GM18499 (cell line): ENCODE measurements around the gene PSD2.
"Not testable (repeated sequence)": the region's sequence is repeated elsewhere in the genome, so short reads cannot be mapped to it uniquely, and the experiment has no call there.

ENCODE experiments used
- ATAC-seq: cut with Tn5 transposase; IDR thresholded peaks from one replicate; pipeline ENCODE4 v1.9.1; 2021; ENCODE audit warnings: moderate number of reproducible peaks; ENCODE audit not compliant: insufficient read depth, unreplicated experiment

PSD2 gene

GRCh38 chr5:139788294-139788910, 7.2 kb upstream of the PSD2 start:
- no peak for ATAC-seq

GRCh38 chr5:139789116-139789844, 6.3 kb upstream of the PSD2 start:
- ATAC-seq = no peak

- ATAC-seq = no peak
Measured at GRCh38 chr5:139789845-139790189, 5.8 kb upstream of the PSD2 start.

- no peak for ATAC-seq
Measured at GRCh38 chr5:139792218-139792617, 3.4 kb upstream of the PSD2 start.

- not testable (repeated sequence) for ATAC-seq
Measured at GRCh38 chr5:139792655-139793054, 3.0 kb upstream of the PSD2 start.

GRCh38 chr5:139794067-139794846, 1.4 kb upstream of the PSD2 start:
- ATAC-seq = no peak

- no peak for ATAC-seq
Measured at GRCh38 chr5:139796061-139796806, 626 bp downstream of the PSD2 start.

GRCh38 chr5:139797335-139797734, 1.7 kb downstream of the PSD2 start:
- ATAC-seq = no peak

- ATAC-seq = no peak
Measured at GRCh38 chr5:139797856-139798510, 2.4 kb downstream of the PSD2 start.

- ATAC-seq = no peak
Measured at GRCh38 chr5:139798883-139799282, 3.3 kb downstream of the PSD2 start.

- ATAC-seq = no peak
Measured at GRCh38 chr5:139799359-139799758, 3.8 kb downstream of the PSD2 start.

- no peak for ATAC-seq
Measured at GRCh38 chr5:139803978-139804377, 8.4 kb downstream of the PSD2 start.

- no peak for ATAC-seq
Measured at GRCh38 chr5:139804800-139805397, 9.3 kb downstream of the PSD2 start.

GRCh38 chr5:139805545-139805944, 9.9 kb downstream of the PSD2 start:
- ATAC-seq = no peak

- no peak for ATAC-seq
Measured at GRCh38 chr5:139806111-139806510, 10.5 kb downstream of the PSD2 start.

- no peak for ATAC-seq
Measured at GRCh38 chr5:139806726-139807646, 11.4 kb downstream of the PSD2 start.

- no peak for ATAC-seq
Measured at GRCh38 chr5:139807647-139808030, 12.0 kb downstream of the PSD2 start.

- ATAC-seq = no peak
Measured at GRCh38 chr5:139808481-139809330, 13.1 kb downstream of the PSD2 start.
